HepG2 (cell line): Measurements from ENCODE around the gene CLIC3. TPM values are rescaled to one million over a fixed set of nuclear protein-coding genes. Genes with fewer than 3 reads are reported as not detected.

Source experiments
- HNRNPL ChIP-seq: fragments of 200-400 bp; formaldehyde crosslinking; IDR thresholded peaks from 2 replicates; pipeline ENCODE4 v1.6.1; 2017; ENCODE audit warnings: mild to moderate bottlenecking, low read depth, low read length
- KMT2A ChIP-seq: sonication (generic); formaldehyde crosslinking; IDR thresholded peaks from 2 replicates; pipeline ENCODE4 v1.4.0; 2020; ENCODE audit warnings: missing genetic modification reagents
- MLXIP ChIP-seq: sonication (generic); formaldehyde crosslinking; IDR thresholded peaks from 2 replicates; pipeline ENCODE4 v1.9.0; 2021; ENCODE audit warnings: missing genetic modification reagents, borderline replicate concordance
- NR2F2 ChIP-seq: IDR thresholded peaks from 2 replicates; pipeline ENCODE4 v1.6.1; 2012; ENCODE audit warnings: low read depth, inconsistent platforms, borderline replicate concordance
- NR2F6 ChIP-seq, 2 experiments: IDR thresholded peaks; 2 replicates each; pipeline ENCODE4 v1.6.1; 2016; ENCODE audit warnings: antibody characterized with exemption in 1 of 2, mild to moderate bottlenecking in 1 of 2
- PAWR ChIP-seq: sonication (generic); formaldehyde crosslinking; IDR thresholded peaks from 2 replicates; pipeline ENCODE4 v1.4.0; 2020; ENCODE audit warnings: missing genetic modification reagents, mild to moderate bottlenecking, borderline replicate concordance
- RFXAP ChIP-seq: sonication (generic); formaldehyde crosslinking; IDR thresholded peaks from 2 replicates; pipeline ENCODE4 v1.4.0; 2020; ENCODE audit warnings: missing genetic modification reagents, borderline replicate concordance
- ZBTB3 ChIP-seq: sonication (generic); formaldehyde crosslinking; IDR thresholded peaks from 2 replicates; pipeline ENCODE4 v1.4.0; 2020; ENCODE audit warnings: low read depth, mild to moderate bottlenecking, moderate library complexity, missing genetic modification reagents, borderline replicate concordance
- ZNF232 ChIP-seq: sonication (generic); formaldehyde crosslinking; IDR thresholded peaks from 2 replicates; pipeline ENCODE4 v1.4.0; 2020; ENCODE audit warnings: missing genetic modification reagents, borderline replicate concordance
- ZNF331 ChIP-seq: sonication (generic); formaldehyde crosslinking; IDR thresholded peaks from 2 replicates; pipeline ENCODE4 v1.4.0; 2020; ENCODE audit warnings: missing genetic modification reagents
- ZNF557 ChIP-seq: sonication (generic); formaldehyde crosslinking; IDR thresholded peaks from 2 replicates; pipeline ENCODE4 v1.4.0; 2020; ENCODE audit warnings: missing genetic modification reagents
- ZZZ3 ChIP-seq: sonication (generic); formaldehyde crosslinking; IDR thresholded peaks from 2 replicates; pipeline ENCODE4 v1.4.0; 2020; ENCODE audit warnings: missing genetic modification reagents, mild to moderate bottlenecking, borderline replicate concordance
- polyA plus RNA-seq, 8 experiments: library from polyadenylated mRNA; depleted of rRNA in 3 of 8; stranded (reverse) in 7 of 8; unstranded in 1 of 8; fragments of >200 nt; fragmentation: Illumina TruSeq in 4 of 8; extraction: Trizol in 4 of 8; gene quantifications; 2 replicates each; pipeline versions ENCODE4 v1.2.1 to v1.2.3, GENCODE V29; 2011 to 2016; ENCODE audit warnings: low read depth in 4 of 8, missing spikeins in 1 of 8, mixed read lengths in 1 of 8; ENCODE audit not compliant: insufficient read depth in 1 of 8
- total RNA-seq, 5 experiments: library from RNA; depleted of rRNA; stranded (reverse); fragments of >200 nt; fragmentation: Illumina TruSeq; extraction: Trizol; gene quantifications; 2 replicates each; pipeline ENCODE4 v1.2.3, GENCODE V29; 2016; ENCODE audit warnings: low read depth in 1 of 5
- TF ChIP-seq, protein P1 (sequence below): sonication (generic); formaldehyde crosslinking; IDR thresholded peaks from 2 replicates; pipeline ENCODE4 v1.4.0; 2020; ENCODE audit warnings: mild to moderate bottlenecking, missing genetic modification reagents
- TF ChIP-seq, protein P2 (sequence below): sonication (generic); IDR thresholded peaks from 2 replicates; pipeline ENCODE4 v1.6.1; 2016; ENCODE audit warnings: low read depth, borderline replicate concordance
- TF ChIP-seq, protein P3 (sequence below): sonication (generic); formaldehyde crosslinking; IDR thresholded peaks from 2 replicates; pipeline ENCODE4; 2020; ENCODE audit warnings: missing genetic modification reagents, mild to moderate bottlenecking, borderline replicate concordance

CLIC3 gene
- total and polyA plus RNA-seq, 2 of the 13 experiments (the other 11 are each of a cell fraction or from before 2014, with no cell fraction given) = 0.51 to 1.5 TPM

GRCh38 chr9:137023157-137023556 is 26.8 kb upstream of the CLIC3 start (continued):
- TF ChIP-seq MLXIP (no peak), ZNF232 (CRISPR knock-in tag) (no peak), PAWR (CRISPR knock-in tag) (no peak), KMT2A (CRISPR knock-in tag) (no peak), ZNF557 (CRISPR knock-in tag) (no peak), NR2F6 (IDR thresholded peaks at IDR 0.05) (peak; percentile 95), NR2F6 (CRISPR knock-in tag; IDR thresholded peaks at IDR 0.05) (peak; percentile 81), NR2F2 (peak; percentile 55), ZBTB3 (CRISPR knock-in tag) (no peak), HNRNPL (peak; percentile 34; the same call in 1 of the 2 replicates), ZNF331 (CRISPR knock-in tag) (no peak), ZZZ3 (CRISPR knock-in tag) (no peak), RFXAP (CRISPR knock-in tag) (no peak)
- TF ChIP-seq, protein P1, sequence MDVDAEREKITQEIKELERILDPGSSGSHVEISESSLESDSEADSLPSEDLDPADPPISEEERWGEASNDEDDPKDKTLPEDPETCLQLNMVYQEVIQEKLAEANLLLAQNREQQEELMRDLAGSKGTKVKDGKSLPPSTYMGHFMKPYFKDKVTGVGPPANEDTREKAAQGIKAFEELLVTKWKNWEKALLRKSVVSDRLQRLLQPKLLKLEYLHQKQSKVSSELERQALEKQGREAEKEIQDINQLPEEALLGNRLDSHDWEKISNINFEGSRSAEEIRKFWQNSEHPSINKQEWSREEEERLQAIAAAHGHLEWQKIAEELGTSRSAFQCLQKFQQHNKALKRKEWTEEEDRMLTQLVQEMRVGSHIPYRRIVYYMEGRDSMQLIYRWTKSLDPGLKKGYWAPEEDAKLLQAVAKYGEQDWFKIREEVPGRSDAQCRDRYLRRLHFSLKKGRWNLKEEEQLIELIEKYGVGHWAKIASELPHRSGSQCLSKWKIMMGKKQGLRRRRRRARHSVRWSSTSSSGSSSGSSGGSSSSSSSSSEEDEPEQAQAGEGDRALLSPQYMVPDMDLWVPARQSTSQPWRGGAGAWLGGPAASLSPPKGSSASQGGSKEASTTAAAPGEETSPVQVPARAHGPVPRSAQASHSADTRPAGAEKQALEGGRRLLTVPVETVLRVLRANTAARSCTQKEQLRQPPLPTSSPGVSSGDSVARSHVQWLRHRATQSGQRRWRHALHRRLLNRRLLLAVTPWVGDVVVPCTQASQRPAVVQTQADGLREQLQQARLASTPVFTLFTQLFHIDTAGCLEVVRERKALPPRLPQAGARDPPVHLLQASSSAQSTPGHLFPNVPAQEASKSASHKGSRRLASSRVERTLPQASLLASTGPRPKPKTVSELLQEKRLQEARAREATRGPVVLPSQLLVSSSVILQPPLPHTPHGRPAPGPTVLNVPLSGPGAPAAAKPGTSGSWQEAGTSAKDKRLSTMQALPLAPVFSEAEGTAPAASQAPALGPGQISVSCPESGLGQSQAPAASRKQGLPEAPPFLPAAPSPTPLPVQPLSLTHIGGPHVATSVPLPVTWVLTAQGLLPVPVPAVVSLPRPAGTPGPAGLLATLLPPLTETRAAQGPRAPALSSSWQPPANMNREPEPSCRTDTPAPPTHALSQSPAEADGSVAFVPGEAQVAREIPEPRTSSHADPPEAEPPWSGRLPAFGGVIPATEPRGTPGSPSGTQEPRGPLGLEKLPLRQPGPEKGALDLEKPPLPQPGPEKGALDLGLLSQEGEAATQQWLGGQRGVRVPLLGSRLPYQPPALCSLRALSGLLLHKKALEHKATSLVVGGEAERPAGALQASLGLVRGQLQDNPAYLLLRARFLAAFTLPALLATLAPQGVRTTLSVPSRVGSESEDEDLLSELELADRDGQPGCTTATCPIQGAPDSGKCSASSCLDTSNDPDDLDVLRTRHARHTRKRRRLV = no peak
- TF ChIP-seq, protein P2, sequence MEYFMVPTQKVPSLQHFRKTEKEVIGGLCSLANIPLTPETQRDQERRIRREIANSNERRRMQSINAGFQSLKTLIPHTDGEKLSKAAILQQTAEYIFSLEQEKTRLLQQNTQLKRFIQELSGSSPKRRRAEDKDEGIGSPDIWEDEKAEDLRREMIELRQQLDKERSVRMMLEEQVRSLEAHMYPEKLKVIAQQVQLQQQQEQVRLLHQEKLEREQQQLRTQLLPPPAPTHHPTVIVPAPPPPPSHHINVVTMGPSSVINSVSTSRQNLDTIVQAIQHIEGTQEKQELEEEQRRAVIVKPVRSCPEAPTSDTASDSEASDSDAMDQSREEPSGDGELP = peak; percentile 74
- TF ChIP-seq, protein P3, sequence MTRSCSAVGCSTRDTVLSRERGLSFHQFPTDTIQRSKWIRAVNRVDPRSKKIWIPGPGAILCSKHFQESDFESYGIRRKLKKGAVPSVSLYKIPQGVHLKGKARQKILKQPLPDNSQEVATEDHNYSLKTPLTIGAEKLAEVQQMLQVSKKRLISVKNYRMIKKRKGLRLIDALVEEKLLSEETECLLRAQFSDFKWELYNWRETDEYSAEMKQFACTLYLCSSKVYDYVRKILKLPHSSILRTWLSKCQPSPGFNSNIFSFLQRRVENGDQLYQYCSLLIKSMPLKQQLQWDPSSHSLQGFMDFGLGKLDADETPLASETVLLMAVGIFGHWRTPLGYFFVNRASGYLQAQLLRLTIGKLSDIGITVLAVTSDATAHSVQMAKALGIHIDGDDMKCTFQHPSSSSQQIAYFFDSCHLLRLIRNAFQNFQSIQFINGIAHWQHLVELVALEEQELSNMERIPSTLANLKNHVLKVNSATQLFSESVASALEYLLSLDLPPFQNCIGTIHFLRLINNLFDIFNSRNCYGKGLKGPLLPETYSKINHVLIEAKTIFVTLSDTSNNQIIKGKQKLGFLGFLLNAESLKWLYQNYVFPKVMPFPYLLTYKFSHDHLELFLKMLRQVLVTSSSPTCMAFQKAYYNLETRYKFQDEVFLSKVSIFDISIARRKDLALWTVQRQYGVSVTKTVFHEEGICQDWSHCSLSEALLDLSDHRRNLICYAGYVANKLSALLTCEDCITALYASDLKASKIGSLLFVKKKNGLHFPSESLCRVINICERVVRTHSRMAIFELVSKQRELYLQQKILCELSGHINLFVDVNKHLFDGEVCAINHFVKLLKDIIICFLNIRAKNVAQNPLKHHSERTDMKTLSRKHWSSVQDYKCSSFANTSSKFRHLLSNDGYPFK (CRISPR knock-in tag) = no peak
